ENCODE results near the gene AP3D1. TPM values are rescaled to one million over a fixed set of nuclear protein-coding genes. Genes with fewer than 3 reads are reported as not detected.

The AP3D1 gene
- total RNA-seq, 4 donors from 2014 or later, result 71.0 to 139 (median 99.0) TPM

- intact Hi-C loops (cut with DNase I; ENCODE audit: low total_unique reads) (no loop called here), in situ Hi-C loops (cut with MboI; ENCODE audit: low sequenced_read_pairs in 4 of 4) (no loop called here)
- ATAC-seq (no peak), DNase-seq (no peak)
- TF ChIP-seq POLR2A (IDR thresholded peaks at IDR 0.05), result no peak
- no peak for TF ChIP-seq CTCF (IDR thresholded peaks at IDR 0.05 in 4 of 5, conservative IDR thresholded peaks at IDR 0.05 in 1 of 5)
- H3K4me1 ChIP-seq, result peaks cover 23 to 38% of the 10 kb centered on the region in 2 donors
- H3K27ac ChIP-seq, result no peak overlapping the region
- peaks cover 0 to 35% of the 10 kb centered on the region in 2 donors for H3K36me3 ChIP-seq
- H3K4me3 ChIP-seq, result no peak overlapping the region
- no peaks in the 10 kb centered on the region for H3K9me3 ChIP-seq
- H3K27me3 ChIP-seq, result no peaks in the 10 kb centered on the region
Measured at GRCh38 chr19:2189880-2190279, 38.5 kb upstream of the AP3D1 start.

GRCh38 chr19:2188708-2189385 is 37.5 kb upstream of the AP3D1 start:
- intact Hi-C loops (cut with DNase I; ENCODE audit: low total_unique reads), result no loop called here
- Histone ChIP-seq H3K27me3 (no peaks in the 10 kb centered on the region), H3K36me3 (peaks cover 0 to 25% of the 10 kb centered on the region in 2 donors), H3K4me1 (peaks cover 34 to 46% of the 10 kb centered on the region in 2 donors), H3K4me3 (no peak overlapping the region), H3K27ac (peak overlapping the region in 1 of 4 donors; percentile 10), H3K9me3 (no peaks in the 10 kb centered on the region)
- no peak for ATAC-seq
- TF ChIP-seq CTCF (IDR thresholded peaks at IDR 0.05 in 4 of 5, conservative IDR thresholded peaks at IDR 0.05 in 1 of 5), result no peak
- no peak for TF ChIP-seq POLR2A (IDR thresholded peaks at IDR 0.05)
- in situ Hi-C loops (cut with MboI; ENCODE audit: low sequenced_read_pairs in 4 of 4), result no loop called here
- no peak for DNase-seq

GRCh38 chr19:2187159-2187558 is 35.8 kb upstream of the AP3D1 start:
- no peak for ATAC-seq
- Histone ChIP-seq H3K4me1 (peaks cover 35 to 48% of the 10 kb centered on the region in 2 donors), H3K27me3 (no peaks in the 10 kb centered on the region), H3K9me3 (no peaks in the 10 kb centered on the region), H3K36me3 (peaks cover 0 to 11% of the 10 kb centered on the region in 2 donors), H3K27ac (peak overlapping the region; percentile 81 to 94 (median 86)), H3K4me3 (no peak overlapping the region)
- intact Hi-C loops (cut with DNase I; ENCODE audit: low total_unique reads), result no loop called here
- in situ Hi-C loops (cut with MboI; ENCODE audit: low sequenced_read_pairs in 4 of 4), result no loop called here
- no peak for DNase-seq
- TF ChIP-seq CTCF (IDR thresholded peaks at IDR 0.05 in 4 of 5, conservative IDR thresholded peaks at IDR 0.05 in 1 of 5) (no peak), POLR2A (IDR thresholded peaks at IDR 0.05) (no peak)

- no peaks in the 10 kb centered on the region for H3K9me3 ChIP-seq
- ATAC-seq (peak; percentile 96), DNase-seq (peak; percentile 92 to 97)
- in situ Hi-C loops (cut with MboI; ENCODE audit: low sequenced_read_pairs in 4 of 4), result no loop called here
- TF ChIP-seq POLR2A (IDR thresholded peaks at IDR 0.05), result no peak
- peak in 1 of 5 experiments; percentile 6 for TF ChIP-seq CTCF (IDR thresholded peaks at IDR 0.05 in 4 of 5, conservative IDR thresholded peaks at IDR 0.05 in 1 of 5)
- intact Hi-C loops (cut with DNase I; ENCODE audit: low total_unique reads), result loop anchor here (1.0 kb wide), 2 partner anchors 23 to 35 kb away; partner anchors contain the start of genes AP3D1 and DOT1L
- peak overlapping the region in 3 of 4 donors; percentile 1 to 26 (median 18) for H3K4me3 ChIP-seq
- H3K27ac ChIP-seq, result peak overlapping the region; percentile 81 to 94 (median 86)
- peaks cover 0 to 2% of the 10 kb centered on the region in 2 donors for H3K36me3 ChIP-seq
- no peaks in the 10 kb centered on the region for H3K27me3 ChIP-seq
- peaks cover 35 to 57% of the 10 kb centered on the region in 2 donors for H3K4me1 ChIP-seq
Measured at GRCh38 chr19:2186071-2186846, 34.9 kb upstream of the AP3D1 start.
